GM18870 (cell line): ENCODE measurements around the gene TNFAIP8L3.

Experiments used
- ATAC-seq: cut with Tn5 transposase; IDR thresholded peaks from one replicate; pipeline ENCODE4 v1.9.1; 2021; ENCODE audit warnings: moderate library complexity; ENCODE audit not compliant: unreplicated experiment

TNFAIP8L3 gene

DNA sequence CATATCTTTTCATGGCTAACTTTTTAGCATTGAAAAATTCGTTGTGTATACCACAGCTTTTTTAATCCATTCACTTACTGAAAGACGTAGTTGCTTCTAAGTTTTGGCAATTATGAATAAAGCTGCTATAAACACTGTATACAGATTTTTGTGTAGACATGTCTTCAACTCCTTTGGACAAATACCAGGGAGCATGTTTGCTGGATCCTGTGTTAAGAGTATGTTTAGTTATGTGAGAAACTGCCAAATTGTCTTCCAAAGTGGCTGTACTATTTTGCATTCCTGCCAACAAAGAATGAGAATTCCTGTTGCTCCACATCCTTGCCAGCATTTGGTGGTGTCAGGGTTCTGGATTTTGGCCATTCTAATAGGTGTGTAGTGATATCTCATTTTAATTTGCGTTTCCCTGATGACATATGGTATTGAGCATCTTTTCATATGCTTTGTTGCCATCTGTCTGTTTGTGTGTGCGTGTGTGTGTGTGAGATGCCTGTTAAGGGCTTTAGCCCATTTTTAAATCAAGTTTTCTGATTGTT, 87.5 kb downstream of the TNFAIP8L3 start:
- no peak for ATAC-seq
